GM19324 (cell line): Measurements from ENCODE around the gene NHEJ1.

Source experiments
- ATAC-seq: cut with Tn5 transposase; IDR thresholded peaks from one replicate; pipeline ENCODE4 v1.9.1; 2021; ENCODE audit warnings: mild to moderate bottlenecking, moderate library complexity; ENCODE audit not compliant: unreplicated experiment, low FRiP score

NHEJ1 gene

DNA sequence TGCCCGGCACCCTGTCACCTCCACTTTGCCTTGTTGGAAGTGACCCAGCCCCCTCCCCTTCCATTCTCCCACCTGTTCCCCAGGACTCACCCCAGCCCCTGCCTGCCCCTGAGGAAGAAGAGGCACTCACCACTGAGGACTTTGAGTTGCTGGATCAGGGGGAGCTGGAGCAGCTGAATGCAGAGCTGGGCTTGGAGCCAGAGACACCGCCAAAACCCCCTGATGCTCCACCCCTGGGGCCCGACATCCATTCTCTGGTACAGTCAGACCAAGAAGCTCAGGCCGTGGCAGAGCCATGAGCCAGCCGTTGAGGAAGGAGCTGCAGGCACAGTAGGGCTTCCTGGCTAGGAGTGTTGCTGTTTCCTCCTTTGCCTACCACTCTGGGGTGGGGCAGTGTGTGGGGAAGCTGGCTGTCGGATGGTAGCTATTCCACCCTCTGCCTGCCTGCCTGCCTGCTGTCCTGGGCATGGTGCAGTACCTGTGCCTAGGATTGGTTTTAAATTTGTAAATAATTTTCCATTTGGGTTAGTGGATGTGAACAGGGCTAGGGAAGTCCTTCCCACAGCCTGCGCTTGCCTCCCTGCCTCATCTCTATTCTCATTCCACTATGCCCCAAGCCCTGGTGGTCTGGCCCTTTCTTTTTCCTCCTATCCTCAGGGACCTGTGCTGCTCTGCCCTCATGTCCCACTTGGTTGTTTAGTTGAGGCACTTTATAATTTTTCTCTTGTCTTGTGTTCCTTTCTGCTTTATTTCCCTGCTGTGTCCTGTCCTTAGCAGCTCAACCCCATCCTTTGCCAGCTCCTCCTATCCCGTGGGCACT lies 21.9 kb upstream of the NHEJ1 start:
- no peak for ATAC-seq

GRCh38 chr2:219181531-219181930 lies 20.9 kb upstream of the NHEJ1 start:
- ATAC-seq = no peak

DNA sequence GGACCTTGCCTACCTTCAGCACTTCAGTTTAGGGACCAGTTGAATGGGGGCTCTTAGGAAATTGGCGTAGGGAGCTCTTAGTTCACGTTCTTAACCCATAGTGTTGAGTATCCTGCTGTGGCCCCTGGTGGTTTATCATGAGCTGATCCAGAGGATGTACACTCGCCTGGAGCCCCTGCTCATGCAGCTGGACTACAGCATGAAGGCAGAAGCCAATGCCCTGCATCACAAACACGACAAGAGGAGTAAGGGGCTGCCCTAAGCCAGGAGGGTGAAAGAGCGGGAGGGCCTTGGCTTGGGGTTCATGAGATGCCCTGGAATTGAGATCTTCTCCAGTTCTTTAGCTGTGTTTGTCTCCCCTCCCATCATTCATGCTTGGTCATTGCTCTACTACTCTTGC lies 20.3 kb upstream of the NHEJ1 start:
- ATAC-seq = no peak

- ATAC-seq = no peak
Observed at GRCh38 chr2:219179601-219180465, 19.2 kb upstream of the NHEJ1 start.

DNA sequence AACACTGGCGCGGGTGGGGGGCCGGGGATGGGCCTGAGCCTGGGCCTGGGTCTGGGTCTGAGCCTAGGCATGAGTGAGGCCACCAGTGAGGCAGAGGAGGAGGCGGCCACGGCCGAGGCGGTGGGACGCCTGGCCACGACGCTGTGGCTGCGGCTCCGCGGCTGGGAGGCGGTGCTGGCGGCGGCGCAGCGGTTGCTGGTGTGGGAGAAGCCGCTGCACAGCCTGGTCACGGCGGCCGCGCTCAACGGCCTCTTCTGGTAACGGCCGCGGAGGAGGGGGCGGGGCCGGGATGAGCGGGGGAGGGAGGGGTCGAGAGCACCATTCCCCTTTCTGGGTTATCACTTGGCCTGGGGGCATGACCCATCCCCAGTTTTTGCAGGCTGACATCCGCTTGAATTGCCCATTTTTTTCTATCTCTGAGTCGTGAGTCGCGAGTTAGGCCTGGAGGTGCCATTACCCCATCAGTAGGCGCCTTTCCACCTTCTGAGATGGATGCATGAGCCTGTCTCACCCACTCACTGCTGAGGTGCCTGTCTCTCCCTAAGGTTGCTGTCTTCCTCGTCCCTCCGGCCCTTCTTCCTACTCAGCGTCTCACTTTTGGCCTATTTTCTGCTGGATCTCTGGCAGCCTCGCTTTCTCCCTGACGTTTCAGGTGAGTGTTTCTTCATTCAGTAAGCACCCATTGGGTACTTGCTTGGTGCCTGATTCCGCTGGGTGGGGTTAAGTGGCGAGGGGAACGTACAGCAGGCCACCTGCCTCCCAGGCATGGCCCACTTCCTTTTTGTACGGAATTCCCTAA lies 18.0 kb upstream of the NHEJ1 start:
- no peak for ATAC-seq

GRCh38 chr2:219177552-219178376 lies 17.1 kb upstream of the NHEJ1 start, which contains the start of gene RETREG2:
RETREG2 (plus strand) TSS chr2:219178275; CDS start chr2:219178353, 78 bp downstream.
- ATAC-seq = peak; percentile 59

- peak; percentile 68 for ATAC-seq
Observed at GRCh38 chr2:219176818-219177551, 16.4 kb upstream of the NHEJ1 start, which contains the start of gene CNPPD1. CNPPD1 (minus strand) TSS chr2:219176925; CDS start chr2:219176828, 97 bp downstream.

DNA sequence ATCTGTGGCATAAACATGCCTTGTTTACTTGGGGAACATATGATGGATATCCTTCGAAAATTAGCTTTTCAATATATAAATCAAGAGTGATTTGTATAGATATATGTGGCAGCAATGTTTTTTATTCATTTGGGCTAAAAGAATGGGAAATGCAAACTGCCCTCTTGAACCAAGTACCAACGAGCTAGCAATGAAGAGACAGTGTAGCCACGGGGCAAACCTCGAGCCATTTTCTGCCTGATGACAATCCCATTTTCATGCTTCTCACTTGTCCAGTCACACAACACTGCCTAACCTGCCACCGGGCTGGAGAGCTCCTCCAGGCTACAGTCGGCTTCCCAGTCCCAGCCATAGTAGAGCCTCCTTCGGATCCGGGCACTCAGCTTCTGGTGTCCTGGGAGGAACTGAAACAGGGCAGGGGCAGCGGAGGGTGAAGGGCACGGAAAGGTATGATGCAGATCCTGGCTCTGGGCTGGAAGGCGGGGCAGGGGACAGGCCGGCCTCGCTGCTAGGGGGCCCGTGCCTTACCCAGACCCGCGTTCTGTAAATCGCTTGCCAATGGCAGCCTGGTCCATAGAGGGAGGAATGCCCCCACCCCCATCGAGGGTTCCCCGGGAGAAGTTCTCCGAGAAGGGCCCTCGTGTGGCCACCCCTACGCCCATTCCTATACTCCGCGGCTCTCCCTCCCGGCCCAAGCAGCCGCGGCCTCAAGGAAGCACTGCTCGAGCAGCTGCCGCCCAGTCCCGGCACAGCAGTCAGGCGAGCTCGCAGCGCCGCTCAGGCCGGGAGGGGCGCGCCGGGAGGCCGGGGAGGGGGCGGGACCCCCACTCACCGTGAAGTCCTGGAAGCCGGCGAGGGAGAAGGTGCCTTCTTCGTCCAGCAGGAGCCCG lies 15.6 kb upstream of the NHEJ1 start:
- ATAC-seq = peak; percentile 10

DNA sequence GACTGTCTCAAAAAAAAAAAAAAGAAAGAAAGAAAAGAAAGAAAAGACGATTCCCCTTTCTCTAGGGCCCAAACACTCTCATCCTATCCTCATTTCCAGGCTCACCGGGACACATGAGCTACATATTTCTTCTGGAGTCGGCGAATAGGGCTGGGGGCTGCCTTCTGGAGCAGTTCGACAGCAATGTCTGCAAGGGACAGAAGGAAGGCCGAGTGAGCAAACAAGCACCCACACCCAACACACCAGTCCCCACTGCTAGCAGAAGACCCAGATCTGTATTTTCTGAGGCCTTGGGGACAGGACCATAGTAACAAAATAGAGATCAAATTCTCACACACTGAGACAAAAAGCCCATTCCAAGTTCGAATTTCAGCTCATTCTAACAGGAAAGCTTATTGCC lies 14.9 kb upstream of the NHEJ1 start:
- no peak for ATAC-seq

- ATAC-seq = no peak
Observed at GRCh38 chr2:219174801-219175200, 14.2 kb upstream of the NHEJ1 start.

- no peak for ATAC-seq
Observed at GRCh38 chr2:219174146-219174545, 13.5 kb upstream of the NHEJ1 start.

GRCh38 chr2:219173176-219173575 lies 12.6 kb upstream of the NHEJ1 start:
- no peak for ATAC-seq

- no peak for ATAC-seq
Observed at GRCh38 chr2:219172231-219173154, 11.9 kb upstream of the NHEJ1 start.

DNA sequence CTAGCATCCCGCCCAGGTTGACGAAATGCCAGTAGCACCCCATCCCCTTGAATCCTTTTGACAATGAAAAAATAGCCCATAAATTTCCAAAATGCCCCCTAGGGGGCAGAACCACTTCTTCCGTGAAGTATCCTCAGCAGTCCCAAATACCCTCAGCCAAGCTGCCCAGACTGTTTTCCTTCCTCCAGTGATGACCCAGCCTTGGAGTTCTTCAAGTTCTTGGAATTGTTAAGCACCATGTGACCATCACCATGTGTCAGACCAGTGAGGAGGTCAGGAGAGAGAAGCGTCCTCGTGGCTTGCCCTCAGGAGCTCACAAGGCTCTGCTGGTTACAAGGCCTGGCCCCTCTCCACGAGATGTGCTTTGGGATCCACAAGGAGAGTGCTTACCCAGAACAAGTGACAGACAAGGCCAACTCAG lies 10.6 kb upstream of the NHEJ1 start:
- ATAC-seq = no peak

DNA sequence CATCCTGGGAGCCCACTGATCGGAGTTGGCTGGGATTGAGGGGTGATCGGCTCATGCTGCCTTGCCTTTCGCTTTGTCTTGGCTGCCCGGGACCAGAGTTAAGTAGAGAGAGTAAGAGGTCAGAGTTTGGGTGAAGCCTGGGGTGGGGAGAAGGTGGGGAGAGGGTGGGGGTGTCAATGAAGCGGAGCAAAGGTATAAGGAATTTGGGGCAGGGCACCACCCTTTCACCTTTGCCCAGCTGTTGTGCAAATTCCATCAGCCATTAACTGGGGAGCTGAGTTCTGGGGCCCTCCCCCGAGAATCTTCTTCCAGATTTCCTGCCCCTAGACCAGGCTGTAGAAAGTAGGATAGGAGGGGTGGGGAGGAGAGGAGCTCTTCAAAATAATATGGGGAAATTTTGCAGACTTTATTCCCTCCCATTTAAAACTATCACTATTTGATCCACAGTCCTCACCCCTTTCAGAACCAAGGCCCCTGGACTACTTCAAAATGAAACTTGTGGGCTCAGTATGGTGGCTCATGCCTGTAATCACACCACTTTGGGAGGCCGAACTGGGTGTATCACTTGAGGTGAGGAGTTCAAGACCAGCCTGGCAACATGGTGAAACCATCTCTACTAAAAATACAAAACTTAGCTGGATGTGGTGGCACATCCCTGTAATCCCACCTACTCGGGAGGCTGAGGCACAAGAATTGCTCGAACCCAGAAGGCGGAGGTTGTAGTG lies 9.5 kb upstream of the NHEJ1 start, which contains the start of gene SLC23A3:
Gene SLC23A3, minus strand, starts transcription at position 100 of the 725 bp plus-strand sequence. Its CDS starts 45 bp downstream, at position 55.
- no peak for ATAC-seq

GRCh38 chr2:219168932-219169331 lies 8.3 kb upstream of the NHEJ1 start:
- no peak for ATAC-seq
